ENCODE measurements around the gene RPL6.
"Not testable (repeated sequence)": the region's sequence is repeated elsewhere in the genome, so short reads cannot be mapped to it uniquely, and the experiment has no call there.

RPL6 gene

DNA sequence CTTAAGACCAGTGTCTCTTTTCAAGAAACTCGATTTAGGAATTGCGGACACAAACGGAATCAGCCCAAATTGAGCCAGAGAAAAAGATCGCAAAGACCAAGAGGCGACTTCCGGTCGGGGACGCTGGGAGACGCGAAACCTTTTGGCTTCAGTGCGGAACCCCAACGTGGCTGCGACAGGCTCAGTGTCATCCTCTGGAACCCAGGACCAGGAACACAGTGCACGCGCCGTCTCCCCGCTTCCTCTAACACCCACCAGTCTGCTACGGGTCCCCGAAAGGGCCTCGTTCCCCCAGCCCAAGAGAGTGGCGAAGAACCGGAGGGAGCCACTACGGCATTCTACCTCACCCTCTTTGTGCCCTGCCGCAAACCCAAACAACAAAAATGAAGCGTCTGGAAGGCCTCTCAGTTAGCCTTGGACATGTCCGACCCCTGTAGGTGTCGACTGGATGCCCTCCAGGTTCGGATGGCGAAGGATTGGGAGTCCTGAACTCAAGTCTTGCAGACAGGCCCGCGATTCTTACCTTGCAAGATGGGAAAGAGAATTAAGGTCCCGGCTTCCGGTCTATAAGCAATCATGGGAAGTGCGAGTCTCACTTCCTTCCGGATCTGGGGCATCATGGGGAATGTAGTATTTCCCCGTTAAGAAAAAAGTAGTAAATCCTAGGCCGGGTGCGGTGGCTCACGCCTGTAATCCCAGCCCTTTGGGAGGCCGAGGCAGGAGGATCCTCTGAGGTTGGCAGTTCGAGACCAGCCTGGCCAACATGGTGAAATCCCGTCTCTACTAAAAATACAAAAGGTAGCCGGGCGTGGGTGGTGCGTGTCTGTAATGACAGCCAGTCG lies at the start of gene RPL6:
Gene RPL6, minus strand, starts transcription at position 542 of the 842 bp plus-strand sequence. CDS start 949 bp downstream, outside the sequence.
- TF ChIP-seq POLR2A (IDR thresholded peaks at IDR 0.05; ENCODE audit: low read depth, low read length): peak; percentile 90
- FAIRE-seq (peak; percentile 64), DNase-seq (ENCODE audit: insufficient read length, low spot score) (peak; percentile 68)

DNA sequence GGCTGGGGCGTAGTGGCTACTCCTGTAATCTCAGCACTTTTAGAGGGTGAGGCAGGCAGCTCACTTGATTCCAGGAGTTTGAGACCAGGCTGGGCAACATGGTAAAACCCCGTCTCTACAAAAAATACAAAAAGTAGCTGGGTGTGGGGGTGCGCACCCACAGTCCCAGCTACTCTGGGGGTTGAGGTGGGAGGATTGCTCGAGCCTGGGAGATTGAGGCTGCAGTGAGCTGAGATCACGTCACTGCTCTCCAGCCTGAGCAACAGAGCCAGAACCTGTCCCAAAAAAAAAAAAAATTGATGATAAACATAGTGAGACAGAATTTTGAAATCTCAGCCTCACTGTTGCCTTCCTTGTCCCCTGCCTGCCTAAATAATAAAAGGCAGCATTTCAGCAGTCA lies 49.3 kb upstream of the RPL6 start:
- FAIRE-seq: no peak
- TF ChIP-seq POLR2A (IDR thresholded peaks at IDR 0.05; ENCODE audit: low read depth, low read length): no peak

DNA sequence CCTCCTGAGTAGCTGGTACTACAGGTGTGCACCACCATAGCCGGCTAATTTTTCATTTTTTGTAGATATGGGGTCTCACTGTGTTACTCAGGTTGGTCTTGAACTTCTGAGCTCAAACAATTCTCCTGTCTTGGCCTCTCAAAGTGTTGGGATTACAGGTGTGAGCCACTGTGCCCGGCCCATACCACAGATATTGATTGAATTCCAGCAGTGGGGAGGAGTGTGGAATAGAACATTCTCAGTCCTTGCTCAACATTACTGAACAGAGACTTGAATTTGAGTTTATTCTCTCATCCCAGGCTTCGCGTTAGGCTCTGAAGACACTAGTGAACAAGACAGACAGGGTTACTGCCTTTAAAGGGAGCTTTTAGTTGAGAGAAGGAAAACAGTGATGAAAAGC lies 48.9 kb upstream of the RPL6 start:
- FAIRE-seq (no peak), DNase-seq (ENCODE audit: insufficient read length, low spot score) (no peak)
- no peak for TF ChIP-seq POLR2A (IDR thresholded peaks at IDR 0.05; ENCODE audit: low read depth, low read length)

More for the DNA sequence above, 49.3 kb upstream of the RPL6 start:
- no peak for DNase-seq (ENCODE audit: insufficient read length, low spot score)

DNA sequence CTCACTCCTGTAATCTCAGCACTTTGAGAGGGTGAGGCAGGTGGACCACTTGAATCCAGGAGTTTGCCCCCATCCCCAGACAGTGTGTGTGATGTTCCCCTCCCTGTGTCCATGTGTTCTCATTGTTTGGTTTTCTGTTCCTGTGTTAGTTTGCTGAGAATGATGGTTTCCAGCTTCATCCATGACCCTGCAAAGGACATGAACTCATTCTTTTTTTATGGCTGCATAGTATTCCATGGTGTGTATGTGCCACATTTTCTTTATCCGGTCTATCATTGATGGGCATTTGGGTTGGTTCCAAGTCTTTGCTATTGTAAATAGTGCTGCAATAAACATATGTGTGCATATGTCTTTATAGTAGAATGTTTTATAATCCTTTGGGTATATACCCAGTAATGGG lies 47.7 kb upstream of the RPL6 start:
- not testable (repeated sequence) for FAIRE-seq; DNase-seq (ENCODE audit: insufficient read length, low spot score)

DNA sequence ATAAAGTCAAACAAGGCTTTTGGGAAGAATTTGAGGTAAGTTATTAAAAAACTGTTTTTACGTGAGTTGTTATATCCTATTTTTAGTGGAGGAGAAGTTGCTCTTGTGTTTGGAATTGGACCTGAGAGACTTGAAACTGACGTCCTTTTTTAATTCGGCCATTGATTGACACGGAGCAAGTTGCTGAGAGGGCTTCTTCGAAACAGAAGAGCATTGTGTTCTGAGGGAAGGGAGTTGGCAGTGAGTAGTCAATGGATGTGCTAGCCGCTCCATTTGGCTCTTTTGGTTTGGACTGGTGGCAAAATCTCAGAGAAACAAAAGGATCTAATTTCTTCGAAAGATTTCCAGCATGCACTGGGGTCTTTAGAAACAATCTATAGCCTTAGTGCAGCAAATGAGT lies 46.6 kb upstream of the RPL6 start:
- no peak for TF ChIP-seq POLR2A (IDR thresholded peaks at IDR 0.05; ENCODE audit: low read depth, low read length)
- FAIRE-seq (no peak), DNase-seq (ENCODE audit: insufficient read length, low spot score) (no peak)

DNA sequence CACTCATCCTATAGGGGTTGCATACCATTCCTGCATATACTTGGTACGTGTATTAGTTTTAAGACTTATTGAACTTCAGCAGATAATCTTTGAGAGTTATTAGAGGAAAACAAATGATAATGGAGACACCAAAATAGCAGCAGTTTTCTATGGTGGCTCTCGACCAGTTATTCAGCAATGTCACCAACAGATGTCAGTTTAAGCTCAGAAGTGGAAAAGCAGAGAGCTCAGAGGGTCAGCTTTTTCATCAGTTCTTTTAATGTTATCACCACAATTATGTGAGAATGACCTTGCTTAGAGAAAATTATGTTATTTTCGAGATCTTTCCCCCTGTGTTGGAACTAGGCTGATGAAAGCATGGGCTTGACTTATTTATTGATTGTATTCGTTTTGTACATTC lies 41.3 kb upstream of the RPL6 start:
- TF ChIP-seq POLR2A (IDR thresholded peaks at IDR 0.05; ENCODE audit: low read depth, low read length): no peak
- FAIRE-seq (no peak), DNase-seq (ENCODE audit: insufficient read length, low spot score) (no peak)

DNA sequence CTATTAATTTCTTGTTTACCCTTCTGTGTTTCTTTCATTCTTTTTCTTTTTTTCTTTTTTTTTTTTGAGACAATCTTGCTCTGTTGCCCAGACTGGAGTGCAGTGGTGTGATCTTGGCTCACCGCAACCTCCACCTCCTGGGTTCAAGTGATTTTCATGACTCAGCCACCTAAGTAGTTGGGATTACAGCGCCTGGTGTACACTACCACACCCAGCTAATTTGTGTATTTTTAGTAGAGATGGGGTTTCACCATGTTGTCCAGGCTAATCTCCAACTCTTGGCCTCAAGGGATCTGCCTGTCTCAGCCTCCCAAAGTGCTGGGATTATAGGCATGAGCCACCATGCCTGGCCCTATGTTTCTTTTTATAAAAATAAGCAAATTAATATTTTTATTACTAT lies 38.8 kb upstream of the RPL6 start:
- not testable (repeated sequence) for FAIRE-seq; DNase-seq (ENCODE audit: insufficient read length, low spot score)

DNA sequence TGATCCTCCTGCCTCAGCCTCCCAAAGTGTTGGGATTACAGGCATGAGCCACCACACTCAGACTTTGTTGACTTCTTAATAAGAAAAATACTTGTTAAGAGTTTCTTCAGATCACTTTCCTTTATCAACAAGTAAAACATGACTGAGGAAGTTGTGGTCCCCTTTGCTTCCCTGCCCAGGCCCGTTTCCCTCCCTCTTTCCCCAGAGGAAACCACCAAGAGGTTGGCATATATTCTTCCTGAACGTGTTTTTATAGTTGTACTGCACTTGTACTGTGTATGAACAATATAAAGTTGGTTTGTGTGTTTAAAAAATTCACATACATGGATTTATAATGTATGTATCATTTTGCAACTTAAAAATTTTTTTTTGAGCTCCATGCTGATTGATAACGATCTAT lies 37.7 kb upstream of the RPL6 start:
- no peak for DNase-seq (ENCODE audit: insufficient read length, low spot score)
- no peak for FAIRE-seq
- no peak for TF ChIP-seq POLR2A (IDR thresholded peaks at IDR 0.05; ENCODE audit: low read depth, low read length)

DNA sequence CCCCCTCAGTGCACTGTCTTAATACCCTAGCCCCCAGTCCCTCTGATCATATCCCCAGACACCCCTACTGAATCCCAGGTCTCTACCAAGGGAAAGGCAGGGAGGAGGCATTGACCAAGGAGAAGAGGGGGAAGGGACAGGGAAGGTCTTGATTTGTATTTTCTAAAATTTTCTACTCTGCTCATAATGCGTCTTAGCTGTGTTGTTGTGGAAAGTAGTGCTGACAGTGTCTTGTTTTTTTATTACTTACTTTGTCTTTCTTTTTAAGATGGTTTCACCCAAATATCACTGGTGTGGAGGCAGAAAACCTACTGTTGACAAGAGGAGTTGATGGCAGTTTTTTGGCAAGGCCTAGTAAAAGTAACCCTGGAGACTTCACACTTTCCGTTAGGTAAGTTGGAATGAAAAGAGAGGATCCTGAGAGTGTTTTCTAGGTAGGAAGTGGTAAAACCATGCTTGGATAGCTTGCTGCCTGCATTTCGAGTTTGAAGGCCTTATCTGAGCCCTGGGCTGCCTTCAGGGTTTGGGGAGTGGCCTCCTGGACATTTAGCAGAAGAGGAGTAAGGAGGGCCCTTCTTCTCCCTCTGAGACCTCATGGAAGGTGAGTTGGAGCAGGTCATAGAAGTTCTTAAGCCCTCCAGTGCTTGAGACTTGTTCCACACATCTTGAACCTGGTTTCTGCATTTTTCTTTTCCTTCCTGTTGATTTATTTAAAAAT lies 36.8 kb upstream of the RPL6 start:
- FAIRE-seq (no peak), DNase-seq (ENCODE audit: insufficient read length, low spot score) (no peak)

DNA sequence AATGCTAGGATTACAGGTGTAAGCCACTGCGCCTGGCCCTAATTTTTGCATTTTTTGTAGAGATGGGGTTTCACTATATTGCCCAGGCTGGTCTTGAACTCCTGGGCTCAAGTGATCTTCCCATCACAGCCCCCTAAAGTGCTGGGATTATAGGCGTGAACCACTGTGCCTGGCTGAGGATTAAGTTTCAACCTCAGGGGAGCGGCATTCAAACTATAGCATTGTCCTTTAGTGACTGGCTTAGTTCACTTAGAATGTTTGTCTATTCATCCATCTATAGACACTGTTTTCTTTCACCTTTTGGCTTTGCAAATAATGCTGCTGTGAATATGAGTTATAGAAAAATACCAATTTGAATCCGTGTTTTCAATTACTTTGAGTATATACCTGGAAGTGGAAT lies 34.5 kb upstream of the RPL6 start:
- TF ChIP-seq POLR2A (IDR thresholded peaks at IDR 0.05; ENCODE audit: low read depth, low read length): no peak
- no peak for FAIRE-seq

More for the DNA sequence above, 36.8 kb upstream of the RPL6 start:
- no peak for TF ChIP-seq POLR2A (IDR thresholded peaks at IDR 0.05; ENCODE audit: low read depth, low read length)

DNA sequence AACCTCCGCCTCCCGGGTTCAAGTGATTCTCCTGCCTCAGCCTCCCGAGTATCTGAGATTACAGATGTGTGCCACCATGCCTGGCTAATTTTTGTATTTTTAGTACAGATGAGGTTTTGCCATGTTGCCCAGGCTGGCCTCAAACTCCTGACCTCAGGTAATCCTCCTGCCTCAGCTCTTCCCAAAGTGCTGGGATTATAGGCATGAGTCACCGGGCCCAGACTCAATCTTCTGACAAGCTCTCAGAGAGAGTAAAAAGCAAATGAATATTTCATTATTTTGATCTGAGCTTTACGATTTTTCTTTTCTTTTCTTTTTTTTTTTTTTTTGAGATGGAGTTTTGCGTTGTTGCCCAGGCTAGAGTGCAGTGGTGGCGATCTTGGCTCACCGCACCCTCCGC lies 31.2 kb upstream of the RPL6 start:
- FAIRE-seq; DNase-seq (ENCODE audit: insufficient read length, low spot score): not testable (repeated sequence)

More for the DNA sequence above, 34.5 kb upstream of the RPL6 start:
- no peak for DNase-seq (ENCODE audit: insufficient read length, low spot score)

DNA sequence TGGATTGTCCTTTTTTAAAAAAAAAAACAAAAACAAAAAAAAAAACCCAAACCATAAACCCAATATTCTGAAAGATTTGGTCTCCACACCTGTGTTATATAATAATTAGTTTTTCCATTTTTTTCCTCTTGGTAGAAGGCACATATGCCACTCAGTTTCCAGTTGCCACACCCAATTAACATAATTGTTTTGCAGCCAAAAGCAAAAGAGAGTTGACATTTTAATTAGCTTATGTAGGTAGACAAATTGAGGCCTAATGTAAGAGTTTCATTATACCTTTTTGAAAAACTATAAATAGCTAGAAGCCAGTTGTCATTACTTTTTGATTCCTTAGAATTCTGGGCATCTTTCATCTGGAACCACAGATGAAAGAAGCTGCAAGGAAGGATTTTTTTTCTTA lies 30.4 kb upstream of the RPL6 start:
- TF ChIP-seq POLR2A (IDR thresholded peaks at IDR 0.05; ENCODE audit: low read depth, low read length): no peak
- no peak for FAIRE-seq
- no peak for DNase-seq (ENCODE audit: insufficient read length, low spot score)

DNA sequence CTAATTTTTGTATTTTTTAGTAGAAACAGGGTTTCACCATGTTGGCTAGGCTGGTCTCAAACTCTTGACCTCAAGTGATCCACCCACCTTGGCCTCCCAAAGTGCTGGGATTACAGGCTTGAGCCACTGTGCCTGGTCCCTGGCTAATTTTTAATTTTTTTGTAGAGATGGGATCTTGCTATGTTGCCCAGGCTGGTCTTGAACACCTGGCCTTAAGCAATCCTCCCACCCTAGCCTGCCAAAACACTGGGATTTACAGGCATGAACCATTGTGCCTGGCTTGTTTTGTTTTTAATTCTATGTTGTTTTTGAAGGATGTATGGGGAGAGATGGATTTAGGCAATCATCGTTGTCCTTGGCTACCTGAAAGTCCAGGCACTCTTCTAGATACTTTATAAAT lies 29.2 kb upstream of the RPL6 start:
- DNase-seq (ENCODE audit: insufficient read length, low spot score); FAIRE-seq: not testable (repeated sequence)

DNA sequence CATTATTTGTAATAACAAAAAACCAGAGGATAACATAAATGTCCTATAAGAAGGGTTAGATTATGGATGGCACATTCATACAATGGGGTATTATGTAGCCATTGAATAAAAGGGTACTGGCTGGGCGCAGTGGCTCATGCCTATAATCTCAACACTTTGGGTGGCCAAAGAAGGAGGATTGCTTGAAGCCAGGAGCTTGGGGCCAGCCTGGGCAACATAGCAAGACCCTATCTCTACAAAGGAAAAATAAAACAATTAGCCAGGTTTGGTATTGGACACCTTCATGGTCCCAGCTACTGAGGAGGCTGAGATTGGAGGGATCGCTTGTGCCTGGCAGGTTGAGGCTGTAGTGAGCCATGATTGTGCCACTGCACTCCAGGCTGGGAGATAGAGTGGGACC lies 24.1 kb upstream of the RPL6 start:
- DNase-seq (ENCODE audit: insufficient read length, low spot score) (no peak), FAIRE-seq (no peak)
- TF ChIP-seq POLR2A (IDR thresholded peaks at IDR 0.05; ENCODE audit: low read depth, low read length): no peak

DNA sequence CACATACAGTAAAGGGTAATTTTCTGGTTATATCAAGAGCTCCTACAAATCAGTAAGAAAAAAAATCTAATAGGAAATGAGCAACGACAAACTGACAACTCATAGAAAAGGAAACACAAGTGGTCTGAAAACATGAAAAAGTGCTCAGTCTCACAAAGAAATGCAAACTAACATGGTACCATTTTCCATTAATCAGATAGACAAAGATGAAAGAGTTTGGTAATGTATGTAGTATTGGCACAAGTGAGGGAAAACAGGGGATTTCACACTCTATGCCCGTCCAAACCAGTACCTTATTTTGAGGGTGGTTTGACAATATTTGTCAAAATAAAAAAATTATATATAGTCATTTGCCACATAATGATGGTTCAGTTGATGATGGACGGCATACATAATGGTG lies 22.6 kb upstream of the RPL6 start:
- no peak for TF ChIP-seq POLR2A (IDR thresholded peaks at IDR 0.05; ENCODE audit: low read depth, low read length)
- no peak for DNase-seq (ENCODE audit: insufficient read length, low spot score)
- no peak for FAIRE-seq

All from H54 (cell line).